ENCODE results near the gene ACSS1.

GRCh38 chr20:24962182-24962492, 95.8 kb downstream of the ACSS1 start:
- TF ChIP-seq YY1 (IDR thresholded peaks at IDR 0.05; ENCODE audit: insufficient read depth, insufficient read length) (no peak), SUZ12 (IDR thresholded peaks at IDR 0.05; ENCODE audit: extremely low read depth, insufficient read depth, insufficient read length) (no peak)
